ENCODE results near the gene CYP27B1.

CYP27B1 gene

GRCh38 chr12:57759360-57759980 is 7.4 kb downstream of the CYP27B1 start:
- DNase-seq (ENCODE audit: low read depth): peak; percentile 52
- H3K4me3 ChIP-seq (ENCODE audit: low read depth, low read length): no peak overlapping the region
- no peak for TF ChIP-seq MAX (IDR thresholded peaks at IDR 0.05; ENCODE audit: low read depth, low read length)
- TF ChIP-seq CTCF (IDR thresholded peaks at IDR 0.05; ENCODE audit: low read depth, low read length): peak; percentile 60

- TF ChIP-seq MAX (IDR thresholded peaks at IDR 0.05; ENCODE audit: low read depth, low read length): no peak
- no peak for TF ChIP-seq CTCF (IDR thresholded peaks at IDR 0.05; ENCODE audit: low read depth, low read length)
- TF ChIP-seq POLR2A (IDR thresholded peaks at IDR 0.05; ENCODE audit: extremely low read depth, insufficient read length): no peak
- no peak for TF ChIP-seq MYC (IDR thresholded peaks at IDR 0.05; ENCODE audit: low read depth, low read length)
- H3K4me3 ChIP-seq (ENCODE audit: low read depth, low read length): no peak overlapping the region
- DNase-seq (ENCODE audit: low read depth): no peak
Observed at GRCh38 chr12:57758552-57759359, 8.1 kb downstream of the CYP27B1 start.

GRCh38 chr12:57757771-57758170 is 9.1 kb downstream of the CYP27B1 start:
- DNase-seq (ENCODE audit: low read depth): no peak
- H3K4me3 ChIP-seq (ENCODE audit: low read depth, low read length): no peak overlapping the region
- TF ChIP-seq POLR2A (IDR thresholded peaks at IDR 0.05; ENCODE audit: extremely low read depth, insufficient read length) (no peak), MYC (IDR thresholded peaks at IDR 0.05; ENCODE audit: low read depth, low read length) (no peak), MAX (IDR thresholded peaks at IDR 0.05; ENCODE audit: low read depth, low read length) (no peak), CTCF (IDR thresholded peaks at IDR 0.05; ENCODE audit: low read depth, low read length) (no peak)

- peak overlapping the region; percentile 36 for H3K4me3 ChIP-seq (ENCODE audit: low read depth, low read length)
- DNase-seq (ENCODE audit: low read depth): peak; percentile 80
- TF ChIP-seq CTCF (IDR thresholded peaks at IDR 0.05; ENCODE audit: low read depth, low read length): peak; percentile 93
- TF ChIP-seq POLR2A (IDR thresholded peaks at IDR 0.05; ENCODE audit: extremely low read depth, insufficient read length): no peak
Observed at GRCh38 chr12:57756406-57757341, 10.2 kb downstream of the CYP27B1 start.

- H3K4me3 ChIP-seq (ENCODE audit: low read depth, low read length): peak overlapping the region; percentile 36
- DNase-seq (ENCODE audit: low read depth): peak; percentile 35
- no peak for TF ChIP-seq MAX (IDR thresholded peaks at IDR 0.05; ENCODE audit: low read depth, low read length)
- TF ChIP-seq POLR2A (IDR thresholded peaks at IDR 0.05; ENCODE audit: extremely low read depth, insufficient read length): no peak
- TF ChIP-seq CTCF (IDR thresholded peaks at IDR 0.05; ENCODE audit: low read depth, low read length): no peak
Observed at GRCh38 chr12:57755454-57756372, 11.2 kb downstream of the CYP27B1 start.
